ENCODE measurements around the gene ZNF3. TPM values are rescaled to one million over a fixed set of nuclear protein-coding genes. Genes with fewer than 3 reads are reported as not detected.

Gene ZNF3
- total and polyA plus RNA-seq, 2 donors from 2014 or later = 15.8 to 30.8 TPM

- Histone ChIP-seq H3K9me3 (ENCODE audit: control insufficient read depth in 2 of 3, insufficient read depth in 1 of 3, low read length in 3 of 3) (no peaks in the 10 kb centered on the region), H3K9ac (ENCODE audit: low read length in 3 of 3) (no peak overlapping the region), H3K27ac (ENCODE audit: low read depth in 2 of 2, low read length in 2 of 2) (no peak overlapping the region), H3K4me1 (ENCODE audit: control insufficient read depth in 2 of 3, insufficient read depth in 2 of 3, low read depth in 1 of 3, low read length in 3 of 3) (peaks cover 0 to 6% (median 4%) of the 10 kb centered on the region in 3 donors), H3K27me3 (ENCODE audit: control insufficient read depth, insufficient read depth, low read length) (no peaks in the 10 kb centered on the region), H3K36me3 (ENCODE audit: control insufficient read depth in 2 of 3, insufficient read depth in 3 of 3, low read length in 3 of 3) (peaks cover 27 to 76% (median 53%) of the 10 kb centered on the region in 3 donors), H3K4me3 (ENCODE audit: low read length in 3 of 3) (no peak overlapping the region)
- TF ChIP-seq CTCF (IDR thresholded peaks at IDR 0.05; ENCODE audit: borderline replicate concordance, extremely low read depth, insufficient read depth) = no peak
- intact Hi-C loops (cut with DNase I) = no loop called here
- FAIRE-seq (no peak), DNase-seq (no peak)
Measured at GRCh38 chr7:100093925-100094486, 12.5 kb upstream of the ZNF3 start.

- DNase-seq (no peak), FAIRE-seq (no peak)
- Histone ChIP-seq H3K9ac (ENCODE audit: low read length in 3 of 3) (no peak overlapping the region), H3K9me3 (ENCODE audit: control insufficient read depth in 2 of 3, insufficient read depth in 1 of 3, low read length in 3 of 3) (no peaks in the 10 kb centered on the region), H3K27ac (ENCODE audit: low read depth in 2 of 2, low read length in 2 of 2) (no peak overlapping the region), H3K4me1 (ENCODE audit: control insufficient read depth in 2 of 3, insufficient read depth in 2 of 3, low read depth in 1 of 3, low read length in 3 of 3) (peaks cover 0 to 4% (median 4%) of the 10 kb centered on the region in 3 donors), H3K27me3 (ENCODE audit: control insufficient read depth, insufficient read depth, low read length) (no peaks in the 10 kb centered on the region), H3K36me3 (ENCODE audit: control insufficient read depth in 2 of 3, insufficient read depth in 3 of 3, low read length in 3 of 3) (peaks cover 22 to 71% (median 48%) of the 10 kb centered on the region in 3 donors), H3K4me3 (ENCODE audit: low read length in 3 of 3) (no peak overlapping the region)
- no peak for TF ChIP-seq CTCF (IDR thresholded peaks at IDR 0.05; ENCODE audit: borderline replicate concordance, extremely low read depth, insufficient read depth)
- intact Hi-C loops (cut with DNase I) = no loop called here
Measured at GRCh38 chr7:100093498-100093897, 12.0 kb upstream of the ZNF3 start.

GRCh38 chr7:100093054-100093453, 11.5 kb upstream of the ZNF3 start:
- H3K4me3 ChIP-seq (ENCODE audit: low read length in 3 of 3) = no peak overlapping the region
- H3K36me3 ChIP-seq (ENCODE audit: control insufficient read depth in 2 of 3, insufficient read depth in 3 of 3, low read length in 3 of 3) = peaks cover 19 to 67% (median 43%) of the 10 kb centered on the region in 3 donors
- no peak for FAIRE-seq
- no peak overlapping the region for H3K27ac ChIP-seq (ENCODE audit: low read depth in 2 of 2, low read length in 2 of 2)
- intact Hi-C loops (cut with DNase I) = no loop called here
- DNase-seq = no peak
- H3K4me1 ChIP-seq (ENCODE audit: control insufficient read depth in 2 of 3, insufficient read depth in 2 of 3, low read depth in 1 of 3, low read length in 3 of 3) = peaks cover 0 to 7% (median 4%) of the 10 kb centered on the region in 3 donors
- no peaks in the 10 kb centered on the region for H3K27me3 ChIP-seq (ENCODE audit: control insufficient read depth, insufficient read depth, low read length)
- no peak overlapping the region for H3K9ac ChIP-seq (ENCODE audit: low read length in 3 of 3)
- no peaks in the 10 kb centered on the region for H3K9me3 ChIP-seq (ENCODE audit: control insufficient read depth in 2 of 3, insufficient read depth in 1 of 3, low read length in 3 of 3)
- TF ChIP-seq CTCF (IDR thresholded peaks at IDR 0.05; ENCODE audit: borderline replicate concordance, extremely low read depth, insufficient read depth) = no peak
